SK-N-SH (cell line): ENCODE measurements around the gene WDR64. TPM values are rescaled to one million over a fixed set of nuclear protein-coding genes. Genes with fewer than 3 reads are reported as not detected.

ENCODE experiments used
- CTCF ChIA-PET: fragments of 300-600, 350-600 bp; formaldehyde crosslinking; extraction: SDS; loops from one replicate; lab custom pipeline; 2021; lab: Yijun Ruan, JAX
- POLR2A ChIA-PET: fragments of 350-600 bp; sonication (Branson Sonifier 250); formaldehyde crosslinking; extraction: SDS; loops from one replicate; lab custom pipeline; 2020; ENCODE audit warnings: antibody characterized with exemption, inconsistent platforms; lab: Yijun Ruan, JAX
- DNase-seq: peaks from one replicate; pipeline ENCODE4 v3.0.0; 2012
- H2AFZ ChIP-seq: fragments of 200-600 bp; sonication (generic); 2 replicates; pipeline ENCODE4 v1.8.1; 2016; ENCODE audit warnings: antibody characterized with exemption, mild to moderate bottlenecking, low read depth
- H3F3A ChIP-seq: fragments of 200-600 bp; sonication (generic); replicated peaks from 2 replicates; pipeline ENCODE3; 2016; ENCODE audit warnings: antibody characterized with exemption, mild to moderate bottlenecking; ENCODE audit not compliant: insufficient read depth
- H3K27ac ChIP-seq, 2 experiments: fragments of 200-500 bp in 1 of 2; fragments of 200-600 bp in 1 of 2; sonication (Bioruptor generic) in 1 of 2; sonication (generic), shearing (Covaris generic) in 1 of 2; 2 replicates each; pipeline versions ENCODE4 v1.5.1 to v1.6.1; 2014 to 2016; ENCODE audit warnings: low read depth in 2 of 2, inconsistent platforms in 1 of 2, low read length in 1 of 2, mild to moderate bottlenecking in 1 of 2, mixed read lengths in 1 of 2
- H3K27me3 ChIP-seq: fragments of 200-600 bp; sonication (generic), shearing (Covaris generic); 2 replicates; pipeline ENCODE4 v1.6.1; 2016; ENCODE audit warnings: mixed run types; ENCODE audit not compliant: insufficient read depth
- H3K36me3 ChIP-seq, 2 experiments: fragments of 200-500 bp in 1 of 2; fragments of 200-600 bp in 1 of 2; sonication (Bioruptor generic) in 1 of 2; sonication (generic) in 1 of 2; replicated peaks in 1 of 2; 2 replicates each; pipeline versions ENCODE3 to v1.5.1; 2014 to 2016; ENCODE audit warnings: low read length in 1 of 2, mild to moderate bottlenecking in 1 of 2; ENCODE audit not compliant: insufficient read depth in 2 of 2, control insufficient read depth in 1 of 2
- H3K4me1 ChIP-seq, 2 experiments: fragments of 200-500 bp in 1 of 2; fragments of 200-600 bp in 1 of 2; sonication (Bioruptor generic) in 1 of 2; sonication (generic), shearing (Covaris generic) in 1 of 2; 2 replicates each; pipeline versions ENCODE4 v1.5.1 to v1.6.1; 2014 to 2016; ENCODE audit warnings: low read depth in 1 of 2, low read length in 1 of 2, mixed run types in 1 of 2; ENCODE audit not compliant: insufficient read depth in 2 of 2, control insufficient read depth in 1 of 2
- H3K4me2 ChIP-seq: fragments of 200-600 bp; sonication (generic), shearing (Covaris generic); 2 replicates; pipeline ENCODE4 v1.6.1; 2017; ENCODE audit warnings: mixed run types
- H3K4me3 ChIP-seq, 2 experiments: fragments of 200-500 bp in 1 of 2; fragments of 200-600 bp in 1 of 2; sonication (Bioruptor generic) in 1 of 2; sonication (generic), shearing (Covaris generic) in 1 of 2; 2 replicates each; pipeline versions ENCODE4 v1.5.1 to v1.8.1; 2014 to 2016; ENCODE audit warnings: low read depth in 2 of 2, inconsistent platforms in 1 of 2, low read length in 1 of 2, mild to moderate bottlenecking in 1 of 2, mixed read lengths in 1 of 2, moderate library complexity in 1 of 2
- H3K79me2 ChIP-seq: fragments of 200-600 bp; sonication (generic); 2 replicates; pipeline ENCODE4 v1.8.1; 2017; ENCODE audit warnings: mild to moderate bottlenecking; ENCODE audit not compliant: insufficient read depth
- H3K9ac ChIP-seq: fragments of 200-600 bp; sonication (generic); 2 replicates; pipeline ENCODE4 v1.6.1; 2017; ENCODE audit warnings: mixed run types
- H3K9me2 ChIP-seq: fragments of 200-600 bp; sonication (generic); 2 replicates; pipeline ENCODE4 v1.6.1; 2017; ENCODE audit warnings: mixed run types
- H3K9me3 ChIP-seq: fragments of 200-600 bp; sonication (generic); 2 replicates; pipeline ENCODE4 v1.6.1; 2017; ENCODE audit warnings: mixed run types, mild to moderate bottlenecking, moderate library complexity
- H4K20me1 ChIP-seq: fragments of 200-600 bp; sonication (generic); 2 replicates; pipeline ENCODE4 v1.6.1; 2017; ENCODE audit warnings: mild to moderate bottlenecking, mixed run types; ENCODE audit not compliant: insufficient read depth
- EZH2phosphoT487 ChIP-seq: fragments of 200-600 bp; sonication (generic); IDR thresholded peaks from 2 replicates; pipeline ENCODE4 v1.6.1; 2017; ENCODE audit warnings: low read depth, mixed run types, mild to moderate bottlenecking, antibody characterized with exemption, moderate library complexity, borderline replicate concordance
- FOSL2 ChIP-seq: IDR thresholded peaks from 2 replicates; pipeline ENCODE4 v1.4.0; 2012; ENCODE audit warnings: low read depth, mild to moderate bottlenecking, moderate library complexity, borderline replicate concordance
- JUND ChIP-seq: IDR thresholded peaks from 2 replicates; pipeline ENCODE4 v1.4.0; 2012
- RCOR1 ChIP-seq: fragments of 150-350 bp; IDR thresholded peaks from 2 replicates; pipeline ENCODE4 v1.6.1; 2017; ENCODE audit warnings: antibody characterized with exemption, low read length
- RXRA ChIP-seq: IDR thresholded peaks from 2 replicates; pipeline ENCODE4 v1.4.0; 2012; ENCODE audit warnings: low read depth, mild to moderate bottlenecking, borderline replicate concordance
- WGBS: methylation state at CpG from one replicate; pipeline ENCODE4 v1.1.6; 2017; ENCODE audit warnings: low lambda C conversion rate; 5-methylcytosine and 5-hydroxymethylcytosine counted together
- polyA plus RNA-seq, 3 experiments: library from polyadenylated mRNA; depleted of rRNA; stranded (reverse); fragments of >200 nt; gene quantifications; 2 replicates each; pipeline ENCODE4 v1.2.3, GENCODE V29; 2012
- TF ChIP-seq, protein P1 (sequence below): IDR thresholded peaks from 2 replicates; pipeline ENCODE4 v1.4.0; 2012; ENCODE audit warnings: low read depth, borderline replicate concordance
- TF ChIP-seq, protein P2 (sequence below): IDR thresholded peaks from 2 replicates; pipeline ENCODE4; 2012
- TF ChIP-seq, protein P3 (sequence below): IDR thresholded peaks from 2 replicates; pipeline ENCODE4 v1.4.0; 2012; ENCODE audit warnings: low read depth, borderline replicate concordance

WDR64 gene
- polyA plus RNA-seq, 1 of the 3 experiments (the other 2 are of a cell fraction) = not detected

DNA sequence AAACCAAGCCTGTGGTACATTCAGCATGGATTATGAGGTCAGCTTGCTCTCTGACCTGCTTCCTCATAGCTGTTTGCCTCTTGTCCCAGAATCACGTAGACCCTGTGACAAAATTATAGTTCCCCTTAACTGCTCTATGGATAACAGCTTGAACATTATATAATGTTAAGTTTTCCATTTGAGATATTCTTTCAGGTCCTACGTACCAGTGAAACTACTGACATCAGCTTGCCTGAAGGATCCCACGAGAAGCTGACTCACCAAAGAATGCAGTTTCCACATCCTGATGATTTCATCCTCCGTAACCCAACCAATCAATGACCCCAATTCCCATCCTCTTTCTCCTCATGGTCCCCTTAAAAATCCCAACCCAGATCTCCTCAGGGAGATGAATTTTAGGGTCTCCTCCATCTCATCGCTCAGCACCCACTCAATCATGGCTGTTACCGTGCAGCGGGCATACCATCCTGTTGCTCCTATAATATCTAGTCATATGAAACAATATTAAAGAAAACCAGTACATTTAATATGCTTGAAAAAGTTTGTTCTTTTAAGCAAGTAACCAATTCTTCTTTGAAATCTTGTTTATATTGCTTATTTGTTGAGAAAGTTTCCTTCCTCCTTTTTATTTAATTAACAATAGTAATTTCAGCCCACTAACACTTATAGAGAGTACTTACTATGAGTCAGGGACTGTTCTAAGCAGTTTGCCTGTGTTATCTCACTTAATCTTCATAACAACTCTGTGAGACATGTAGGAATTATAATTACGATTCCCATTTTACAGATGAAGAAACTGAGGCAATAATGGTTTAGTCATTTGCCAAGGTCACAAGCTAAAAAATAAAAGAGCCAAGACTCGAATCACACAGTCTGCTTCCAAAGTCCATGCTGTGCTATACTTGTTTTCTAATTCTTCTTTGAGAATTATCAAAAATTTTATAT lies 39.3 kb upstream of the WDR64 start:
- no peak for TF ChIP-seq EZH2phosphoT487
- peak; percentile 62 for TF ChIP-seq JUND
- TF ChIP-seq, protein P1, sequence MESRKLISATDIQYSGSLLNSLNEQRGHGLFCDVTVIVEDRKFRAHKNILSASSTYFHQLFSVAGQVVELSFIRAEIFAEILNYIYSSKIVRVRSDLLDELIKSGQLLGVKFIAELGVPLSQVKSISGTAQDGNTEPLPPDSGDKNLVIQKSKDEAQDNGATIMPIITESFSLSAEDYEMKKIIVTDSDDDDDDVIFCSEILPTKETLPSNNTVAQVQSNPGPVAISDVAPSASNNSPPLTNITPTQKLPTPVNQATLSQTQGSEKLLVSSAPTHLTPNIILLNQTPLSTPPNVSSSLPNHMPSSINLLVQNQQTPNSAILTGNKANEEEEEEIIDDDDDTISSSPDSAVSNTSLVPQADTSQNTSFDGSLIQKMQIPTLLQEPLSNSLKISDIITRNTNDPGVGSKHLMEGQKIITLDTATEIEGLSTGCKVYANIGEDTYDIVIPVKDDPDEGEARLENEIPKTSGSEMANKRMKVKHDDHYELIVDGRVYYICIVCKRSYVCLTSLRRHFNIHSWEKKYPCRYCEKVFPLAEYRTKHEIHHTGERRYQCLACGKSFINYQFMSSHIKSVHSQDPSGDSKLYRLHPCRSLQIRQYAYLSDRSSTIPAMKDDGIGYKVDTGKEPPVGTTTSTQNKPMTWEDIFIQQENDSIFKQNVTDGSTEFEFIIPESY = peak; percentile 41; the same call in 1 of the 2 replicates
- TF ChIP-seq FOSL2 = peak; percentile 77; the same call in 1 of the 2 replicates
- TF ChIP-seq, all 33 proteins: peak for 3
- H3K36me3 ChIP-seq = peaks cover 0 to 2% of the 10 kb centered on the region in 2 experiments
- 63% methylated on average over 9 of the region's 9 CpGs for WGBS
- no peak overlapping the region for H3K4me3 ChIP-seq
- no peaks in the 10 kb centered on the region for H3K9me3 ChIP-seq
- H3K27ac ChIP-seq = peak overlapping the region in 1 of 2 experiments; percentile 85; a peak in 2 of 4 replicates
- H3K4me1 ChIP-seq = peaks cover 6 to 18% of the 10 kb centered on the region in 2 experiments; a peak in 3 of 4 replicates
- ChIA-PET CTCF (interaction anchor here (1.3 to 3.4 kb wide), 11 partner anchors 13 to 236 kb away, joined by 4 to 41 read pairs (median 14); partner anchors contain the start of gene EXO1), POLR2A (no interaction called here)
- peak overlapping the region; percentile 41 for H3K4me2 ChIP-seq
- no peaks in the 10 kb centered on the region for H3K27me3 ChIP-seq
- peak overlapping the region; percentile 80 for H2AFZ ChIP-seq
- H3F3A ChIP-seq = peaks cover 8% of the 10 kb centered on the region
- no peak for DNase-seq
- peak overlapping the region; percentile 46; the same call in 1 of the 2 replicates for H3K9ac ChIP-seq
- no peaks in the 10 kb centered on the region for H3K79me2 ChIP-seq
- no peaks in the 10 kb centered on the region for H4K20me1 ChIP-seq
- no peaks in the 10 kb centered on the region for H3K9me2 ChIP-seq

DNA sequence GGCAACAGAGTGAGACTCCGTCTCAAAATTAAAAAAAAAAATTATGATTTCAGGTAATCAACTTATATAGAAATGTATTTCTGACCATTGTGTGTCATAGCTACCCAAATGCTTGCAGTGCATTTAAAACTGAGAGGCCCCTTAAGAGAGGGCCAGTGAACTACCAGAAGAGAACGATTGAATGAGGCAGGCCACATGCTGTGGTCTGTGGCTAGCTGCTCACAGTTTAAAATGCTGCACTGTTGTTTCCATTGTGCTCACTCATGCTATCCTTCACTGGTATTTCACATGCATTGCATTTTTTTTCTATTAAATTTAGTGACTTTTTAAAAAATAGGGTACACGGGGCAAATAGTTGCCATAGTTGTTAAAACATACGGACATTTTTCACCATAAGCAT lies 37.9 kb upstream of the WDR64 start:
- Histone ChIP-seq H3F3A (no peaks in the 10 kb centered on the region), H4K20me1 (no peaks in the 10 kb centered on the region), H3K79me2 (no peaks in the 10 kb centered on the region), H3K27ac (no peak overlapping the region), H3K4me3 (no peak overlapping the region), H3K27me3 (no peaks in the 10 kb centered on the region), H3K4me1 (peaks cover 6 to 7% of the 10 kb centered on the region in 2 experiments; a peak in 3 of 4 replicates), H3K9me3 (no peaks in the 10 kb centered on the region), H3K9me2 (no peaks in the 10 kb centered on the region), H3K9ac (no peak overlapping the region), H3K4me2 (no peak overlapping the region), H3K36me3 (peaks cover 0 to 2% of the 10 kb centered on the region in 2 experiments), H2AFZ (no peak overlapping the region)
- TF ChIP-seq, protein P2, sequence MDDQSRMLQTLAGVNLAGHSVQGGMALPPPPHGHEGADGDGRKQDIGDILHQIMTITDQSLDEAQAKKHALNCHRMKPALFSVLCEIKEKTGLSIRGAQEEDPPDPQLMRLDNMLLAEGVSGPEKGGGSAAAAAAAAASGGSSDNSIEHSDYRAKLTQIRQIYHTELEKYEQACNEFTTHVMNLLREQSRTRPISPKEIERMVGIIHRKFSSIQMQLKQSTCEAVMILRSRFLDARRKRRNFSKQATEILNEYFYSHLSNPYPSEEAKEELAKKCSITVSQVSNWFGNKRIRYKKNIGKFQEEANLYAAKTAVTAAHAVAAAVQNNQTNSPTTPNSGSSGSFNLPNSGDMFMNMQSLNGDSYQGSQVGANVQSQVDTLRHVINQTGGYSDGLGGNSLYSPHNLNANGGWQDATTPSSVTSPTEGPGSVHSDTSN = no peak
- TF ChIP-seq RCOR1 (no peak), RXRA (no peak)
- TF ChIP-seq, protein P3, sequence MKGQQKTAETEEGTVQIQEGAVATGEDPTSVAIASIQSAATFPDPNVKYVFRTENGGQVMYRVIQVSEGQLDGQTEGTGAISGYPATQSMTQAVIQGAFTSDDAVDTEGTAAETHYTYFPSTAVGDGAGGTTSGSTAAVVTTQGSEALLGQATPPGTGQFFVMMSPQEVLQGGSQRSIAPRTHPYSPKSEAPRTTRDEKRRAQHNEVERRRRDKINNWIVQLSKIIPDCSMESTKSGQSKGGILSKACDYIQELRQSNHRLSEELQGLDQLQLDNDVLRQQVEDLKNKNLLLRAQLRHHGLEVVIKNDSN = no peak
- CTCF ChIA-PET = interaction anchor here (0.6 to 2.2 kb wide), 4 partner anchors 8 to 231 kb away, joined by 3 to 8 read pairs (median 3); no protein-coding TSS in a partner anchor
- POLR2A ChIA-PET = no interaction called here
- no peak for DNase-seq
- 95% methylated on average over 4 of the region's 4 CpGs for WGBS
